ENCODE results near the gene FAM216A. TPM values are rescaled to one million over a fixed set of nuclear protein-coding genes. Genes with fewer than 3 reads are reported as not detected.
"Not testable (repeated sequence)": the region's sequence is repeated elsewhere in the genome, so short reads cannot be mapped to it uniquely, and the experiment has no call there.

FAM216A gene
- total and polyA plus RNA-seq, 2 donors: 10.2 to 22.9 TPM

DNA sequence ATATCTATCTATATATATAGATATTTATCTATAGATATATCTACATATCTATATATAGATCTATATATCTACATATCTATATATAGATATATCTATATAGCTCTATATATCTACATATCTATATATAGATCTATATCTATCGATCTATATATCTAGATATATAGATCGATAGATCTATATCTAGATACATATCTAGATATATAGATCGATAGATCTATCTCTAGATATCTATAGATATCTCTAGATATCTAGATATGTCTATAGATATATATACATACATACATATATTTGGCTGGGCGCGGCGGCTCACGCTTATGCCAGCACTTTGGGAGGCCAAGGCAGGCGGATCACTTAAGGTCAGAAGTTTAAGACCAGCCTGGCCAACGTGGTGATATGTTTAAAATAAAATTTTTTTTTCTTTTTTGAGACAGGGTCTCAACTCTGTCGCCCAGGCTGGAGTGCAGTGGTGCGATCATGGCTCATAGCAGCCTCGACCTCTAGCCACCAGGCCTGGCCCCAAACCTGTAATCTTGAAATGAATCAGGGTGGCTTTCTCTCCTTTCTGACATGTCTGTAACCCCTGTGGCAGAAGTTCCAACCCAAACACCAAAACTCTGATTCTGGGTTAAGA lies 36.6 kb upstream of the FAM216A start:
- H3K4me1 ChIP-seq (ENCODE audit: control insufficient read depth in 2 of 2, insufficient read depth in 2 of 2, low read length in 2 of 2): peaks cover 0 to 2% of the 10 kb centered on the region in 2 donors
- H3K4me3 ChIP-seq (ENCODE audit: low read length in 2 of 2): peak overlapping the region; percentile 46 to 55
- H3K36me3 ChIP-seq (ENCODE audit: control insufficient read depth in 2 of 2, insufficient read depth in 2 of 2, low read length in 1 of 2): peaks cover 6 to 24% of the 10 kb centered on the region in 2 donors
- H3K27ac ChIP-seq (ENCODE audit: low read depth in 1 of 2, low read length in 1 of 2): no peak overlapping the region
- no peaks in the 10 kb centered on the region for H3K27me3 ChIP-seq (ENCODE audit: control insufficient read depth in 2 of 2, insufficient read depth in 1 of 2, low read length in 1 of 2)
- no peak for DNase-seq (ENCODE audit: low read depth in 6 of 9, low spot score in 9 of 9)
- 90% methylated on average over 12 of the region's 12 CpGs for WGBS
- H3K9me3 ChIP-seq (ENCODE audit: control insufficient read depth in 2 of 2, insufficient read depth in 1 of 2, low read length in 1 of 2): no peaks in the 10 kb centered on the region

DNA sequence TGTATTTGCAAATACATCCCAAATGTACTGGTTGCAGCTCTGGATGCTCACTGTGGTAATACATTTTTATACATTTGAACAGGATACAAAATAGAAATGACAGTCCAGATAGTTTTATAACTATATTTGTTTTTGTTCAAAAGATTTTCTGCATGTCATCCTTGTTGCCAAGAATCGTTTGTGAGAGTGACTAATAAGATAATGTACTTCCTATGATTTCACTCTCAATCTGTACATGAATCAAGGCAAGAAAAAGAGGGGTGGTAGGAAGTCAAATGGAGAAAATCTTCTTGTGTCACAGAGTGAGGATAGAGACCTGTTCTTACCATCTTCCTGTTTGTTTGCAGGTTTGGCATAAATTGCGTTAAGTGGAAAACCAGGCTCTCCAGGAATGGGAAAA lies 32.4 kb upstream of the FAM216A start:
- no peak overlapping the region for H3K4me3 ChIP-seq (ENCODE audit: low read length in 2 of 2)
- H3K36me3 ChIP-seq (ENCODE audit: control insufficient read depth in 2 of 2, insufficient read depth in 2 of 2, low read length in 1 of 2): peaks cover 36 to 55% of the 10 kb centered on the region in 2 donors
- DNase-seq (ENCODE audit: low read depth in 6 of 9, low spot score in 9 of 9): no peak
- H3K4me1 ChIP-seq (ENCODE audit: control insufficient read depth in 2 of 2, insufficient read depth in 2 of 2, low read length in 2 of 2): peaks cover 0 to 2% of the 10 kb centered on the region in 2 donors
- WGBS: 86% methylated on average over 2 of the region's 2 CpGs
- no peaks in the 10 kb centered on the region for H3K9me3 ChIP-seq (ENCODE audit: control insufficient read depth in 2 of 2, insufficient read depth in 1 of 2, low read length in 1 of 2)
- H3K27me3 ChIP-seq (ENCODE audit: control insufficient read depth in 2 of 2, insufficient read depth in 1 of 2, low read length in 1 of 2): no peaks in the 10 kb centered on the region
- H3K27ac ChIP-seq (ENCODE audit: low read depth in 1 of 2, low read length in 1 of 2): no peak overlapping the region

DNA sequence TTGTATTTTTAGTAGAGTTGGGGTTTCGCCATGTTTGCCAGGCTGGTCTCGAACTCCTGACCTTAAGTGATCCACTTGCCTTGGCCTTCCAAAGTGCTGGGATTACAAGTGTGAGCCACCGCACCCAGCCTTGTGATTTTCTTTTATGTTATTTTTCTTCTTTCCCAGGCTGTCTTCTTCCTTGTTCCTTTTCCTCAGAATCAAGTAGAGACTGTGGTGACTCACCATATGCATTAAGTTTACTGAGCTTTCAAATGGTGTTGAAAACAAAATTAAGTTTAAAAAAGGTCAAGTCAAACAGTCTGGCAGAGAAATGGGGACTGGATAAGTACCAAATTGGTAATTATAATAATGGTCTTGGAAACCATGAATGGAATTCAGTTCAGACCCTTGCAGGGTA lies 24.2 kb upstream of the FAM216A start:
- WGBS: 98% methylated on average over 3 of the region's 3 CpGs
- H3K27ac ChIP-seq (ENCODE audit: low read depth in 1 of 2, low read length in 1 of 2): no peak overlapping the region
- no peak overlapping the region for H3K4me3 ChIP-seq (ENCODE audit: low read length in 2 of 2)
- H3K4me1 ChIP-seq (ENCODE audit: control insufficient read depth in 2 of 2, insufficient read depth in 2 of 2, low read length in 2 of 2): peaks cover 10 to 14% of the 10 kb centered on the region in 2 donors
- no peaks in the 10 kb centered on the region for H3K9me3 ChIP-seq (ENCODE audit: control insufficient read depth in 2 of 2, insufficient read depth in 1 of 2, low read length in 1 of 2)
- no peak for DNase-seq (ENCODE audit: low read depth in 6 of 9, low spot score in 9 of 9)
- H3K27me3 ChIP-seq (ENCODE audit: control insufficient read depth in 2 of 2, insufficient read depth in 1 of 2, low read length in 1 of 2): no peaks in the 10 kb centered on the region
- H3K36me3 ChIP-seq (ENCODE audit: control insufficient read depth in 2 of 2, insufficient read depth in 2 of 2, low read length in 1 of 2): peaks cover 29 to 57% of the 10 kb centered on the region in 2 donors

DNA sequence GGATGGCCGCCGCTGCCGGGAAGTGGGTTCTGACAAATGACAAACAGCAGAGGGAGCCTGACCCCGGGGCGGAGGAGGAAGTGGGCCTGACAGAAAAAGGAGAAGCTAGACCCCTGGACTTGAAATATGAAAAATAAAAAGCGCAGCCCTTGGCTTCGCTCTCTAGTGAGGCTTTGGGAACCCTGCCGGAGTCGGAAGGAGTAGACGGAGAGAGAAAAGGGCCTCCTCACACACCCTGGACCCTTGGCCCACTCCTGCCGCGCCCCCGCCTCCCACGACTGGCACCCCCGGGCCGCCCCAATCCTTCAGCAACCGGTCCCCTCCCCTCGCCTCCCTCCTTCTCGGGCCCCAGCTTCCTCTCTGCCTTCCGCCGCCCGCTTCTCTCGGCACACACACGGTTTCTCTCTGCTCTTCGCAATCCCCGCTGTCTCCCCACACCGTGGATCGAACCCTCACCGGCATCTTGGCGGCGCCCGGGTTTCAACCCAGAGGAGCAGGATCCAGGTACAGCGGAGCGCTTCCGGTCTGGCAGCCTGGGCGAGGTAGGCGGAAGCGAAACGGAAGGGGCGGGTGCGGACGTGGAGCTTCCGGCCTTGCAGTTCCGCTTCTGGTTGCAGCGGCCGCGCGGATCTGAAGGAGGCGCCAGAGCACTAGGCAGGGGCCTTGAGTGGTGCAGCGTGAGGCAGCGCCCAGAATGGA lies 18.7 kb upstream of the FAM216A start, which contains the start of gene ARPC3:
TSS of gene ARPC3 (minus strand) at position 539 of the 699 bp plus-strand sequence. CDS start at position 462, 77 bp downstream.
- Histone ChIP-seq H3K36me3 (ENCODE audit: control insufficient read depth in 2 of 2, insufficient read depth in 2 of 2, low read length in 1 of 2) (peaks cover 0 to 33% of the 10 kb centered on the region in 2 donors), H3K9me3 (ENCODE audit: control insufficient read depth in 2 of 2, insufficient read depth in 1 of 2, low read length in 1 of 2) (no peaks in the 10 kb centered on the region), H3K27me3 (ENCODE audit: control insufficient read depth in 2 of 2, insufficient read depth in 1 of 2, low read length in 1 of 2) (no peaks in the 10 kb centered on the region), H3K27ac (ENCODE audit: low read depth in 1 of 2, low read length in 1 of 2) (peak within 1 kb of the TSS; percentile 97 to 98), H3K4me3 (ENCODE audit: low read length in 2 of 2) (peak within 1 kb of the TSS; percentile 86 to 95), H3K4me1 (ENCODE audit: control insufficient read depth in 2 of 2, insufficient read depth in 2 of 2, low read length in 2 of 2) (peaks cover 10 to 19% of the 10 kb centered on the region in 2 donors)
- WGBS: under 1% methylated on average over 51 of the region's 51 CpGs
- DNase-seq (ENCODE audit: low read depth in 6 of 9, low spot score in 9 of 9): peak; percentile 85 to 98 (median 93)

DNA sequence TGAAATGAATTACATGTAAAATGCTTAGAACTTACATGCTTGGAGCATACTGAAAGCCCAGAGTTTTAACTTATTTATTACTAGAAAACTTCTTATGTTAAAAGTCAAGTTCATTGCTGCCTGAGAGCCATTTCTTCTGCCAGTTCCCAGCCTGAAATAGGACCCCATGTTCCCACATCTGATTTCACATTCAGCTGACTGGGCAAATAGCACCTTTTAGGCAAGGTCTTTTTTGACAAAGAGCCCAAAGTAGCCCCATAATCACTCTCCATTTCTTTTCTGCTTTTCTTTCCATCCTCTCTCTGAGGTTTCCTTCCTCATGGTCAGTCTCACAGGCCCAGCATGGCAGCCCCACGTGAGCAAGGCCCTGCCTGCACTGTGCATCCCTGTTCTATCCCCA lies 17.4 kb upstream of the FAM216A start:
- no peak for DNase-seq (ENCODE audit: low read depth in 6 of 9, low spot score in 9 of 9)
- Histone ChIP-seq H3K9me3 (ENCODE audit: control insufficient read depth in 2 of 2, insufficient read depth in 1 of 2, low read length in 1 of 2) (no peaks in the 10 kb centered on the region), H3K27me3 (ENCODE audit: control insufficient read depth in 2 of 2, insufficient read depth in 1 of 2, low read length in 1 of 2) (no peaks in the 10 kb centered on the region), H3K36me3 (ENCODE audit: control insufficient read depth in 2 of 2, insufficient read depth in 2 of 2, low read length in 1 of 2) (peaks cover 7 to 28% of the 10 kb centered on the region in 2 donors), H3K27ac (ENCODE audit: low read depth in 1 of 2, low read length in 1 of 2) (no peak overlapping the region), H3K4me3 (ENCODE audit: low read length in 2 of 2) (no peak overlapping the region), H3K4me1 (ENCODE audit: control insufficient read depth in 2 of 2, insufficient read depth in 2 of 2, low read length in 2 of 2) (peaks cover 10 to 19% of the 10 kb centered on the region in 2 donors)
- 96% methylated on average over 1 of the region's 1 CpG for WGBS

DNA sequence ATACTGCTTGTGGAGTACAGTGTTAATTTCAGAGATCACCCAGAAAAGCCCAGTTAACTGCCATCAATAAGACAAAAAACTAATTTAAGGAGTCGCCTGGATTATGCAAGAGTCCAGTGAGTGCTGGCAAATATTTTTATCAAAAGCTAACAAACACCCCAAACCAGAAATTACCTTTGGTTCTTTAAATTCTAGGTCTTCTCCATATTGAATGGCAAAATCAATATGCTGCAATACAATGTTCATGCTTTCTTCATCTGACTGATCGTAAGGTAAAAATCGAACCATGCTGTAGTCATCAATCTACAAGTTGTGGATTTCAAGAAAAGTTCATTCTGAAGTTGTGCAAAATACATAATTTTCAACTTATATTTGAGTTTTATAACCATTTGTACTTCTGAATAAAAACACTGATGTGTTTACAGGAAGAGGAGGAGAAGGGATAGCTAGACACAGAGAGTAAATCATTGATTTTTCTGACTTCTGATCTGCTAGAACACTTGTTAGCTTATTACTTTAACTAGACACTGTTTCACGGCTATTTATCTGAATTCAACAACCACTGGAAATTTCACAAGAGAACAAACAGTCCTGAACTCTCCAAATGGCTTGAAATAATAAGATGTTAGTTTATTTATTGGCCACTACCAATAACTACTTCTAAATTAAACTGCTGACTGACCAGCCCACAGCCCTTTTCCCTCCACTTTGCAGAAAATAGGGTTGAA lies 14.9 kb upstream of the FAM216A start:
- Histone ChIP-seq H3K27me3 (ENCODE audit: control insufficient read depth in 2 of 2, insufficient read depth in 1 of 2, low read length in 1 of 2) (no peaks in the 10 kb centered on the region), H3K27ac (ENCODE audit: low read depth in 1 of 2, low read length in 1 of 2) (no peak overlapping the region), H3K9me3 (ENCODE audit: control insufficient read depth in 2 of 2, insufficient read depth in 1 of 2, low read length in 1 of 2) (no peaks in the 10 kb centered on the region), H3K36me3 (ENCODE audit: control insufficient read depth in 2 of 2, insufficient read depth in 2 of 2, low read length in 1 of 2) (peaks cover 7 to 27% of the 10 kb centered on the region in 2 donors), H3K4me1 (ENCODE audit: control insufficient read depth in 2 of 2, insufficient read depth in 2 of 2, low read length in 2 of 2) (peaks cover 5 to 12% of the 10 kb centered on the region in 2 donors), H3K4me3 (ENCODE audit: low read length in 2 of 2) (no peak overlapping the region)
- DNase-seq (ENCODE audit: low read depth in 6 of 9, low spot score in 9 of 9): no peak
- WGBS: 98% methylated on average over 4 of the region's 4 CpGs

DNA sequence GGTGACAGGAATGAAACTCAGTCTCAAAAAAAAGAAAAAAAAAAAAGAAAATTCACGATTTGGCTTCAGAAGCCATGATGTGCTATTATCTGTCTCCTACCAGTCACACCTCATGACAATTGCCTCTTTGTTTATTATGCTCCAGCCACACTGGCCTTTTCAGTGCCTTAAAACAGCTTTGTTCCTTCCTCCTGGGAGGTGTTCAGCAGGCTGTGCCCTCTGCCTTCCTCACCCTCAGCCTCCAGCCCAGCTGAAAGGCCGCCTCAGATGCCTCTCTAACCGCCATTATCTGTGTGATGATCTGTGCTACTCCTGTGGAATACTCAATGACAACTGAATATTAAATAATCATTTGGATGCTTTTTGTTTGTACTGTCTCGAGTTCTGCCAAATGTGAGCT lies 9.9 kb upstream of the FAM216A start:
- Histone ChIP-seq H3K36me3 (ENCODE audit: control insufficient read depth in 2 of 2, insufficient read depth in 2 of 2, low read length in 1 of 2) (peaks cover 15 to 39% of the 10 kb centered on the region in 2 donors), H3K27me3 (ENCODE audit: control insufficient read depth in 2 of 2, insufficient read depth in 1 of 2, low read length in 1 of 2) (no peaks in the 10 kb centered on the region), H3K27ac (ENCODE audit: low read depth in 1 of 2, low read length in 1 of 2) (no peak overlapping the region), H3K4me3 (ENCODE audit: low read length in 2 of 2) (no peak overlapping the region), H3K9me3 (ENCODE audit: control insufficient read depth in 2 of 2, insufficient read depth in 1 of 2, low read length in 1 of 2) (no peaks in the 10 kb centered on the region), H3K4me1 (ENCODE audit: control insufficient read depth in 2 of 2, insufficient read depth in 2 of 2, low read length in 2 of 2) (no peaks in the 10 kb centered on the region)
- 97% methylated on average over 4 of the region's 4 CpGs for WGBS
- no peak for DNase-seq (ENCODE audit: low read depth in 6 of 9, low spot score in 9 of 9)

DNA sequence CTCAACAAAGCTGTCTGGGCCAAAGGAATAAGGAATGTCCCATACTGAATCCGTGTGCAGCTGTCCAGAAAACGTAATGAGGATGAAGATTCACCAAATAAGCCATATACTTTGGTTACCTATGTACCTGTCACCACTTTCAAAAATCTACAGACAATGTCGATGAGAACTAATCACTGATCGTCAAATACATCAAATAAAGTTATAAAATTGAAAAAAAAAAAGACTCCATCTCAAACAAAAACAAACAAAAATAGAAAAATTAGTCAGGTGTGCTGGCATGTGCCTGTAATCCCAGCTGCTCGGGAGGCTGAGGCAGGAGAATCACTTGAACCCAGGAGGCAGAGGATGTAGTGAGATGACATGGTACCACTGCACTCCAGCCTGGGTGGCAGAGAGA lies 7.5 kb upstream of the FAM216A start:
- H3K36me3 ChIP-seq (ENCODE audit: control insufficient read depth in 2 of 2, insufficient read depth in 2 of 2, low read length in 1 of 2): peaks cover 14 to 38% of the 10 kb centered on the region in 2 donors
- WGBS: 98% methylated on average over 5 of the region's 5 CpGs
- H3K4me3 ChIP-seq (ENCODE audit: low read length in 2 of 2); H3K27me3 ChIP-seq (ENCODE audit: control insufficient read depth in 2 of 2, insufficient read depth in 1 of 2, low read length in 1 of 2); DNase-seq (ENCODE audit: low read depth in 6 of 9, low spot score in 9 of 9); H3K27ac ChIP-seq (ENCODE audit: low read depth in 1 of 2, low read length in 1 of 2); H3K4me1 ChIP-seq (ENCODE audit: control insufficient read depth in 2 of 2, insufficient read depth in 2 of 2, low read length in 2 of 2); H3K9me3 ChIP-seq (ENCODE audit: control insufficient read depth in 2 of 2, insufficient read depth in 1 of 2, low read length in 1 of 2): not testable (repeated sequence)

DNA sequence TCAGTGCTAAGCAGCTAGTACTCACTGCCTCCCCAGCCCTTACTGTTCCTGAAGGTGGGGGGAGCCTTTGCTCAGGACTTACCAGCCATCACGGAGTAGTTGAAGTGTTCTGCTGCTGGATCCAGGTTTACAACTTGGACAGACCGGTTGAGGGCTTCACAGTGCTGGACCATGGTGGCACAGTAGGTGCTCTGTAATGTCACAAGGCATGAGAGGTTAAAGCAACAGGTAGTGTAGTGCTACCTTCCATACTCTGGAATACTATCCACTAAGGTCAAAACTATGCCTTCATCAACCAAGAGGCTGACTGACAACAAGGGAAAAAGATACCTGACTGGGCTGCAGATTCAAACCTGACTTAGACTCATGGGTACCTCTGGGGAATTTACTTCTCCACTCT lies 3.6 kb upstream of the FAM216A start:
- Histone ChIP-seq H3K9me3 (ENCODE audit: control insufficient read depth in 2 of 2, insufficient read depth in 1 of 2, low read length in 1 of 2) (no peaks in the 10 kb centered on the region), H3K27me3 (ENCODE audit: control insufficient read depth in 2 of 2, insufficient read depth in 1 of 2, low read length in 1 of 2) (no peaks in the 10 kb centered on the region), H3K36me3 (ENCODE audit: control insufficient read depth in 2 of 2, insufficient read depth in 2 of 2, low read length in 1 of 2) (peaks cover 14 to 26% of the 10 kb centered on the region in 2 donors), H3K4me1 (ENCODE audit: control insufficient read depth in 2 of 2, insufficient read depth in 2 of 2, low read length in 2 of 2) (peaks cover 9 to 13% of the 10 kb centered on the region in 2 donors), H3K27ac (ENCODE audit: low read depth in 1 of 2, low read length in 1 of 2) (no peak overlapping the region), H3K4me3 (ENCODE audit: low read length in 2 of 2) (no peak overlapping the region)
- 97% methylated on average over 2 of the region's 2 CpGs for WGBS
- no peak for DNase-seq (ENCODE audit: low read depth in 6 of 9, low spot score in 9 of 9)

Data from thymus (tissue), 11 donors.